Measurements from ENCODE around the gene MRTFB.
"Not testable (repeated sequence)": the region's sequence is repeated elsewhere in the genome, so short reads cannot be mapped to it uniquely, and the experiment has no call there.

MRTFB gene

GRCh38 chr16:14133907-14134306 is 62.8 kb downstream of the MRTFB start:
- no peak for DNase-seq

GRCh38 chr16:14135704-14136103 is 64.6 kb downstream of the MRTFB start:
- no peak for DNase-seq

- no peak for DNase-seq
These were observed 68.8 kb downstream of the MRTFB start for GRCh38 chr16:14139872-14140271.

GRCh38 chr16:14140923-14141322 is 69.8 kb downstream of the MRTFB start:
- DNase-seq: no peak

- DNase-seq: no peak
These were observed 75.3 kb downstream of the MRTFB start for GRCh38 chr16:14146445-14146844.

- DNase-seq: no peak
These were observed 76.9 kb downstream of the MRTFB start for GRCh38 chr16:14148016-14148415.

- DNase-seq: no peak
These were observed 77.5 kb downstream of the MRTFB start for GRCh38 chr16:14148569-14148968.

- no peak for DNase-seq
These were observed 79.7 kb downstream of the MRTFB start for GRCh38 chr16:14150796-14151195.

- no peak for DNase-seq
These were observed 80.3 kb downstream of the MRTFB start for GRCh38 chr16:14151256-14152030.

GRCh38 chr16:14155572-14156190 is 84.6 kb downstream of the MRTFB start:
- no peak for DNase-seq

GRCh38 chr16:14164916-14165662 is 94.0 kb downstream of the MRTFB start:
- DNase-seq: no peak

GRCh38 chr16:14168146-14168545 is 97.0 kb downstream of the MRTFB start:
- DNase-seq: no peak

GRCh38 chr16:14172200-14172809 is 101.2 kb downstream of the MRTFB start:
- DNase-seq: no peak

GRCh38 chr16:14175086-14175485 is 104.0 kb downstream of the MRTFB start:
- no peak for DNase-seq

GRCh38 chr16:14177704-14178103 is 106.6 kb downstream of the MRTFB start:
- DNase-seq: no peak

GRCh38 chr16:14179116-14179515 is 108.0 kb downstream of the MRTFB start:
- DNase-seq: no peak

GRCh38 chr16:14180481-14180944 is 109.4 kb downstream of the MRTFB start:
- DNase-seq: no peak

GRCh38 chr16:14181371-14182050 is 110.4 kb downstream of the MRTFB start:
- no peak for DNase-seq

- DNase-seq: no peak
These were observed 111.9 kb downstream of the MRTFB start for GRCh38 chr16:14182999-14183398.

- DNase-seq: not testable (repeated sequence)
These were observed 112.8 kb downstream of the MRTFB start for GRCh38 chr16:14183962-14184361.

- peak; percentile 56 for DNase-seq
These were observed 115.1 kb downstream of the MRTFB start for GRCh38 chr16:14186007-14186794.

GRCh38 chr16:14186795-14187221 is 115.7 kb downstream of the MRTFB start:
- DNase-seq: no peak
